OCI-LY7 (cell line): ENCODE measurements around the gene SPANXN3. TPM values are rescaled to one million over a fixed set of nuclear protein-coding genes. Genes with fewer than 3 reads are reported as not detected.
"Not testable (repeated sequence)": the region's sequence is repeated elsewhere in the genome, so short reads cannot be mapped to it uniquely, and the experiment has no call there.

Source experiments
- Bru-seq: library from RNA; stranded (reverse); fragments of 400-500 nt; gene quantifications from one replicate; lab custom pipeline; 2021; lab: Mats Ljungman, UMichigan
- BruChase-seq, 2 experiments: library from RNA; stranded (reverse); fragments of 400-500 nt; gene quantifications; one replicate each; lab custom pipeline; 2021; lab: Mats Ljungman, UMichigan
- BruUV-seq: library from RNA; stranded (reverse); fragments of 400-500 nt; replicated peaks from 2 replicates; lab custom pipeline; 2021; lab: Mats Ljungman, UMichigan
- CTCF ChIA-PET: fragments of 300-600 bp; sonication (Branson Sonifier 250); formaldehyde crosslinking; loops from one replicate; lab custom pipeline; 2022; ENCODE audit warnings: antibody characterized with exemption; ENCODE audit not compliant: unreplicated experiment; lab: Charles Lee
- POLR2A ChIA-PET: fragments of 300-600 bp; sonication (Branson Sonifier 250); formaldehyde crosslinking; loops from one replicate; lab custom pipeline; 2022; ENCODE audit warnings: antibody characterized with exemption; lab: Charles Lee
- DNase-seq: peaks from one replicate; pipeline ENCODE4 v3.0.0-alpha.2; 2015; ENCODE audit warnings: low spot score
- H2AFZ ChIP-seq: fragments of 200-600 bp; sonication (generic), shearing (Covaris generic); 2 replicates; pipeline ENCODE4 v1.6.1; 2014; ENCODE audit warnings: mild to moderate bottlenecking, antibody characterized with exemption, low read length, moderate library complexity
- H3K27ac ChIP-seq: fragments of 200-600 bp; sonication (generic); 2 replicates; pipeline ENCODE4 v1.5.1; 2014; ENCODE audit warnings: mixed run types, low read depth, mild to moderate bottlenecking, moderate library complexity, low read length, inconsistent platforms; ENCODE audit not compliant: poor library complexity, severe bottlenecking
- H3K36me3 ChIP-seq: fragments of 200-600 bp; sonication (generic); 2 replicates; pipeline ENCODE4 v1.6.1; 2014; ENCODE audit warnings: mild to moderate bottlenecking, antibody characterized with exemption, low read length, moderate library complexity, mixed read lengths; ENCODE audit not compliant: insufficient read depth
- H3K4me1 ChIP-seq: fragments of 200-600 bp; sonication (generic); 2 replicates; pipeline ENCODE4 v1.5.1; 2014; ENCODE audit warnings: mild to moderate bottlenecking, low read length; ENCODE audit not compliant: insufficient read depth, poor library complexity, severe bottlenecking
- H3K4me2 ChIP-seq: fragments of 200-600 bp; sonication (generic); 2 replicates; pipeline ENCODE4 v1.6.1; 2014; ENCODE audit warnings: mild to moderate bottlenecking, low read length
- H3K4me3 ChIP-seq: fragments of 200-600 bp; sonication (generic); 2 replicates; pipeline ENCODE4 v1.5.1; 2014; ENCODE audit warnings: mild to moderate bottlenecking, low read depth, low read length; ENCODE audit not compliant: poor library complexity, severe bottlenecking
- H3K79me2 ChIP-seq: fragments of 200-600 bp; sonication (generic); 2 replicates; pipeline ENCODE4 v1.6.1; 2016; ENCODE audit warnings: low read depth, mild to moderate bottlenecking, low read length, moderate library complexity, mixed read lengths; ENCODE audit not compliant: insufficient read depth
- H3K9me2 ChIP-seq: fragments of 200-600 bp; sonication (generic); 2 replicates; pipeline ENCODE4 v1.6.1; 2016; ENCODE audit warnings: mild to moderate bottlenecking, low read length, mixed read lengths; ENCODE audit not compliant: insufficient read depth
- H3K9me3 ChIP-seq: fragments of 200-600 bp; sonication (generic); 2 replicates; pipeline ENCODE4 v1.6.1; 2014; ENCODE audit warnings: mild to moderate bottlenecking, mixed run types, low read length, mixed read lengths
- H4K20me1 ChIP-seq: fragments of 200-600 bp; sonication (generic); 2 replicates; pipeline ENCODE4 v1.6.1; 2014; ENCODE audit warnings: mild to moderate bottlenecking, antibody characterized with exemption, low read length, moderate library complexity, mixed read lengths; ENCODE audit not compliant: insufficient read depth
- EZH2phosphoT487 ChIP-seq: fragments of 200-600 bp; sonication (generic); IDR thresholded peaks from 2 replicates; pipeline ENCODE4 v1.6.1; 2018; ENCODE audit warnings: low read depth, borderline replicate concordance, mild to moderate bottlenecking, mixed run types, antibody characterized with exemption, low read length, moderate library complexity, mixed read lengths
- intact Hi-C: fragments of 100-400 bp; cut with micrococcal nuclease; formaldehyde crosslinking; loops from one replicate; pipeline ENCODE4 v1.10.0; 2022; ENCODE audit not compliant: unreplicated experiment
- long read RNA-seq: library from polyadenylated mRNA; stranded (forward); transcript quantifications from one replicate; pipeline ENCODE4 v2.0.0, GENCODE V29; 2022
- total RNA-seq, 2 experiments: library from RNA; depleted of rRNA in 1 of 2; stranded (reverse); fragments of >200 nt in 1 of 2; shearing (Covaris generic) in 1 of 2; gene quantifications; 2 replicates each; pipeline ENCODE4 v1.2.3, GENCODE V29; 2014 to 2022
- TF ChIP-seq, protein P1 (sequence below): fragments of 200-600 bp; sonication (generic); conservative IDR thresholded peaks from 2 replicates; pipeline ENCODE4 v1.5.1; 2014; ENCODE audit warnings: mild to moderate bottlenecking, antibody characterized with exemption, low read length, moderate library complexity, mixed read lengths

SPANXN3 gene, protein sequence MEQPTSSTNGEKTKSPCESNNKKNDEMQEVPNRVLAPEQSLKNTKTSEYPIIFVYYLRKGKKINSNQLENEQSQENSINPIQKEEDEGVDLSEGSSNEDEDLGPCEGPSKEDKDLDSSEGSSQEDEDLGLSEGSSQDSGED
- not detected in 2 replicates for total RNA-seq (2014; rRNA removed; shearing (Covaris generic))
- not detected in 2 replicates for total RNA-seq (2022)
- Bru-seq, nascent RNA, result not detected
- not detected for BruChase-seq, experiment 1, labeled RNA remaining after a 6-hour chase
- BruChase-seq, experiment 2, labeled RNA remaining after a 2-hour chase, result not detected
- long read RNA-seq, result 0 reads

DNA sequence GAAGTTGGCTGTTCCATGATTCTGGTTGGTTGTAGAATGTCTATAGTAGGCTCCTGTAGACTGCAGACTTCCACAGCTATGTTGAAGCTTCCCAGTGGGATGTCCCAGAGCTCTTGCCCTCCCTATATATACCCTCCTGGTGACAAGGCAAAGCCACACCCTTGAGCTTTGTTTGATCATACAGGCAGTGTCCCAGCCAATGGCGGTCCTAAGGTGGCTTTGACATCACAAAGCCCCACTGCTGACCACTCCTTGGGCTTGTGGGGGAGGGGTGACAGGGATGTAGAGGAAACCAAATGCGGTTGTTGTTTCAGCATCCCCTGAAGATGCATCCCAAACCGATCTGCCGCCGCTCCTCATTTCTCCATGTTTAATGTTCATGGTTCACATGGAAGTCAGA is at the start of gene SPANXN3:
Gene SPANXN3, minus strand, starts transcription at position 101 of the 400 bp plus-strand sequence. Its CDS starts 84 bp downstream, at position 17.
- H3K9me3 ChIP-seq, H3K27ac ChIP-seq, H3K4me1 ChIP-seq, H3K4me3 ChIP-seq, H3K79me2 ChIP-seq, BruUV-seq, intact Hi-C loops, H4K20me1 ChIP-seq, H2AFZ ChIP-seq, DNase-seq, H3K36me3 ChIP-seq, CTCF ChIA-PET, H3K4me2 ChIP-seq, H3K9me2 ChIP-seq, POLR2A ChIA-PET: not testable (repeated sequence)

DNA sequence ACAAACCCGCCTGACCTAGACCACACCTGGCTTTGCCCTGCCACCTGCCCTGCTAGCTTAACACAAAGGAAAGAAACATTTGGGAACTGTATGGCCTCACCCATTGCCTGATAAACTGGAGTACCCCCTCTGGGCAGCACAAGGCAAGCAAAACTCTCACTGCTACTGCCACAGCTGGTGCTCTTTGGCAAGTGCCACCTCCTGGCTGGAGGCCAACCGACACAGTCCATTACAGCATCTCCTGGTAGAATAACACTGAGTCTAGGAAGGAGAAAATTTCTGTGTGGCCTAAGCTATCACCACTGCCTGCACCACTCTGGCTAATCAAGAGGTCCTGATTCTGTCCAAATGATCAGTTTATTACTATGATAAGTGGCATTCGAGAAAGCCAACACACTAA is 18.9 kb upstream of the SPANXN3 start:
- Histone ChIP-seq H3K79me2 (no peaks in the 10 kb centered on the region), H3K9me2 (no peaks in the 10 kb centered on the region), H4K20me1 (no peaks in the 10 kb centered on the region), H3K4me2 (no peak overlapping the region), H3K9me3 (no peaks in the 10 kb centered on the region), H3K27ac (no peak overlapping the region), H3K36me3 (no peaks in the 10 kb centered on the region), H2AFZ (no peak overlapping the region), H3K4me1 (no peaks in the 10 kb centered on the region), H3K4me3 (no peak overlapping the region)
- intact Hi-C loops, result no loop called here
- no TSS peak for BruUV-seq
- TF ChIP-seq EZH2phosphoT487, result no peak
- TF ChIP-seq, protein P1, sequence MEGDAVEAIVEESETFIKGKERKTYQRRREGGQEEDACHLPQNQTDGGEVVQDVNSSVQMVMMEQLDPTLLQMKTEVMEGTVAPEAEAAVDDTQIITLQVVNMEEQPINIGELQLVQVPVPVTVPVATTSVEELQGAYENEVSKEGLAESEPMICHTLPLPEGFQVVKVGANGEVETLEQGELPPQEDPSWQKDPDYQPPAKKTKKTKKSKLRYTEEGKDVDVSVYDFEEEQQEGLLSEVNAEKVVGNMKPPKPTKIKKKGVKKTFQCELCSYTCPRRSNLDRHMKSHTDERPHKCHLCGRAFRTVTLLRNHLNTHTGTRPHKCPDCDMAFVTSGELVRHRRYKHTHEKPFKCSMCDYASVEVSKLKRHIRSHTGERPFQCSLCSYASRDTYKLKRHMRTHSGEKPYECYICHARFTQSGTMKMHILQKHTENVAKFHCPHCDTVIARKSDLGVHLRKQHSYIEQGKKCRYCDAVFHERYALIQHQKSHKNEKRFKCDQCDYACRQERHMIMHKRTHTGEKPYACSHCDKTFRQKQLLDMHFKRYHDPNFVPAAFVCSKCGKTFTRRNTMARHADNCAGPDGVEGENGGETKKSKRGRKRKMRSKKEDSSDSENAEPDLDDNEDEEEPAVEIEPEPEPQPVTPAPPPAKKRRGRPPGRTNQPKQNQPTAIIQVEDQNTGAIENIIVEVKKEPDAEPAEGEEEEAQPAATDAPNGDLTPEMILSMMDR, result no peak
- POLR2A ChIA-PET, result interaction anchor here (0.5 kb wide), 1 partner anchor 392 kb away, joined by 4 read pairs; no protein-coding TSS in a partner anchor
- CTCF ChIA-PET, result no interaction called here
- no peak for DNase-seq

DNA sequence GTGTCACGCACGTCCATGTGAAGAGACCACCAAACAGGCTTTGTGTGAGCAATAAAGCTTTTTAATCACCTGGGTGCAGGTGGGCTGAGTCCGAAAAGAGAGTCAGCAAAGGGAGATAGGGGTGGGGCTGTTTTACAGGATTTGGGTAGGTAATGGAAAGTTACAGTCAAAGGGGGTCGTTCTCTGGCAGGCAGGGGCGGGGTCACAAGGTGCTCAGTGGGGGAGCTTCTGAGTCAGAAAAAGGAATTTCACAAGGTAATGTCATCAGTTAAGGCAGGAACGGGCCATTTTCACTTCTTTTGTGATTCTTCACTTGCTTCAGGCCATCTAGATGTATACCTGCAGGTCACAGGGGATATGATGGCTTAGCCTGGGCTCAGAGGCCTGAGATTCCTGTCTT is 15.1 kb downstream of the SPANXN3 start:
- H3K4me3 ChIP-seq, H3K79me2 ChIP-seq, H3K9me3 ChIP-seq, H3K4me1 ChIP-seq, H3K4me2 ChIP-seq, H2AFZ ChIP-seq, CTCF ChIA-PET, POLR2A ChIA-PET, DNase-seq, intact Hi-C loops, H3K9me2 ChIP-seq, H4K20me1 ChIP-seq, H3K27ac ChIP-seq, H3K36me3 ChIP-seq, BruUV-seq: not testable (repeated sequence)
